SK-N-SH (cell line): ENCODE measurements around the gene CST2.
"Not testable (repeated sequence)": the region's sequence is repeated elsewhere in the genome, so short reads cannot be mapped to it uniquely, and the experiment has no call there.

Experiments
- CHD2 ChIP-seq: fragments of 150-350 bp; IDR thresholded peaks from 2 replicates; pipeline ENCODE4 v1.6.1; 2018; ENCODE audit warnings: low read length; ENCODE audit not compliant: partially characterized antibody
- EP300 ChIP-seq, 2 experiments: IDR thresholded peaks; 2 replicates each; pipeline versions ENCODE4 v1.4.0 to v1.6.1; 2012; ENCODE audit warnings: borderline replicate concordance in 1 of 2, low read depth in 1 of 2, low read length in 1 of 2
- EZH2phosphoT487 ChIP-seq: fragments of 200-600 bp; sonication (generic); IDR thresholded peaks from 2 replicates; pipeline ENCODE4 v1.6.1; 2017; ENCODE audit warnings: low read depth, mixed run types, mild to moderate bottlenecking, antibody characterized with exemption, moderate library complexity, borderline replicate concordance
- JUND ChIP-seq: IDR thresholded peaks from 2 replicates; pipeline ENCODE4 v1.4.0; 2012
- NRF1 ChIP-seq: IDR thresholded peaks from 2 replicates; pipeline ENCODE4 v1.6.1; 2012; ENCODE audit warnings: low read depth, mild to moderate bottlenecking, low read length
- POLR2AphosphoS5 ChIP-seq: IDR thresholded peaks from 2 replicates; pipeline ENCODE4 v1.6.1; 2012; ENCODE audit warnings: low read depth, low read length
- RAD21 ChIP-seq: IDR thresholded peaks from 2 replicates; pipeline ENCODE4 v1.6.1; 2012; ENCODE audit warnings: mild to moderate bottlenecking, low read length
- RCOR1 ChIP-seq: fragments of 150-350 bp; IDR thresholded peaks from 2 replicates; pipeline ENCODE4 v1.6.1; 2017; ENCODE audit warnings: antibody characterized with exemption, low read length
- TEAD4 ChIP-seq: IDR thresholded peaks from 2 replicates; pipeline ENCODE4 v1.4.0; 2012; ENCODE audit warnings: mild to moderate bottlenecking, borderline replicate concordance; ENCODE audit not compliant: insufficient read depth
- YY1 ChIP-seq: IDR thresholded peaks from 2 replicates; pipeline ENCODE4 v1.4.0; 2012; ENCODE audit warnings: low read depth, mild to moderate bottlenecking
- TF ChIP-seq, protein P1 (sequence below): fragments of 200-600 bp; sonication (generic); IDR thresholded peaks from 2 replicates; pipeline ENCODE4 v1.6.1; 2017; ENCODE audit warnings: antibody characterized with exemption, mild to moderate bottlenecking, moderate library complexity
- TF ChIP-seq, protein P2 (sequence below): IDR thresholded peaks from 2 replicates; pipeline ENCODE4 v1.4.0; 2012; ENCODE audit warnings: low read depth
- TF ChIP-seq, protein P3 (sequence below): IDR thresholded peaks from 2 replicates; pipeline ENCODE4 v1.4.0; 2012; ENCODE audit warnings: low read depth, borderline replicate concordance

DNA sequence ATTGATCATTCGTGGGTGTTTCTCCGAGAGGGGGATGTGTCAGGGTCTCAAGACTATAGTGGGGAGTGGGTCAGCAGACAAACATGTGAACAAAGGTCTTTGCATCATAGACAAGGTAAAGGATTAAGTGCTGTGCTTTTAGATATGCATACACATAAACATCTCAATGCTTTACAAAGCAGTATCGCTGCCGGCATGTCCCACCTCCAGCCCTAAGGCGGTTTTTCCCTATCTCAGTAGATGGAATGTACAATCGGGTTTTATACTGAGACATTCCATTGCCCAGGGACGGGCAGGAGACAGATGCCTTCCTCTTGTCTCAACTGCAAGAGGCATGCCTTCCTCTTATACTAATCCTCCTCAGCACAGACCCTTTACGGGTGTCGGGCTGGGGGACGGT, 34.2 kb upstream of the CST2 start:
- not testable (repeated sequence) for TF ChIP-seq YY1; TEAD4; EZH2phosphoT487; POLR2AphosphoS5; RAD21; JUND; NRF1; EP300 (IDR thresholded peaks at IDR 0.05; ENCODE audit: borderline replicate concordance in 1 of 2, low read depth in 1 of 2, low read length in 1 of 2); RCOR1; CHD2
- TF ChIP-seq, protein P1, sequence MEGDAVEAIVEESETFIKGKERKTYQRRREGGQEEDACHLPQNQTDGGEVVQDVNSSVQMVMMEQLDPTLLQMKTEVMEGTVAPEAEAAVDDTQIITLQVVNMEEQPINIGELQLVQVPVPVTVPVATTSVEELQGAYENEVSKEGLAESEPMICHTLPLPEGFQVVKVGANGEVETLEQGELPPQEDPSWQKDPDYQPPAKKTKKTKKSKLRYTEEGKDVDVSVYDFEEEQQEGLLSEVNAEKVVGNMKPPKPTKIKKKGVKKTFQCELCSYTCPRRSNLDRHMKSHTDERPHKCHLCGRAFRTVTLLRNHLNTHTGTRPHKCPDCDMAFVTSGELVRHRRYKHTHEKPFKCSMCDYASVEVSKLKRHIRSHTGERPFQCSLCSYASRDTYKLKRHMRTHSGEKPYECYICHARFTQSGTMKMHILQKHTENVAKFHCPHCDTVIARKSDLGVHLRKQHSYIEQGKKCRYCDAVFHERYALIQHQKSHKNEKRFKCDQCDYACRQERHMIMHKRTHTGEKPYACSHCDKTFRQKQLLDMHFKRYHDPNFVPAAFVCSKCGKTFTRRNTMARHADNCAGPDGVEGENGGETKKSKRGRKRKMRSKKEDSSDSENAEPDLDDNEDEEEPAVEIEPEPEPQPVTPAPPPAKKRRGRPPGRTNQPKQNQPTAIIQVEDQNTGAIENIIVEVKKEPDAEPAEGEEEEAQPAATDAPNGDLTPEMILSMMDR: not testable (repeated sequence)
- TF ChIP-seq, protein P2, sequence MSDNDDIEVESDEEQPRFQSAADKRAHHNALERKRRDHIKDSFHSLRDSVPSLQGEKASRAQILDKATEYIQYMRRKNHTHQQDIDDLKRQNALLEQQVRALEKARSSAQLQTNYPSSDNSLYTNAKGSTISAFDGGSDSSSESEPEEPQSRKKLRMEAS: not testable (repeated sequence)
- TF ChIP-seq, protein P3, sequence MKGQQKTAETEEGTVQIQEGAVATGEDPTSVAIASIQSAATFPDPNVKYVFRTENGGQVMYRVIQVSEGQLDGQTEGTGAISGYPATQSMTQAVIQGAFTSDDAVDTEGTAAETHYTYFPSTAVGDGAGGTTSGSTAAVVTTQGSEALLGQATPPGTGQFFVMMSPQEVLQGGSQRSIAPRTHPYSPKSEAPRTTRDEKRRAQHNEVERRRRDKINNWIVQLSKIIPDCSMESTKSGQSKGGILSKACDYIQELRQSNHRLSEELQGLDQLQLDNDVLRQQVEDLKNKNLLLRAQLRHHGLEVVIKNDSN: not testable (repeated sequence)
